ENCODE results near the gene BTRC.
"Not testable (repeated sequence)": the region's sequence is repeated elsewhere in the genome, so short reads cannot be mapped to it uniquely, and the experiment has no call there.

Gene BTRC

GRCh38 chr10:101587725-101588653, 234.0 kb downstream of the BTRC start, which contains the start of the genes DPCD and POLL:
Gene DPCD, plus strand, starts transcription at chr10:101588321. Its CDS starts 16 bp downstream, at chr10:101588337.
Gene POLL, minus strand, starts transcription at chr10:101588257. Its CDS starts 897 bp downstream, at chr10:101587360.
- peak; percentile 52 to 94 (median 87) for DNase-seq

GRCh38 chr10:101588879-101589278, 234.9 kb downstream of the BTRC start:
- DNase-seq = no peak

GRCh38 chr10:101593331-101593730, 239.4 kb downstream of the BTRC start:
- not testable (repeated sequence) for DNase-seq

- DNase-seq = no peak
Measured at GRCh38 chr10:101595591-101596433, 241.8 kb downstream of the BTRC start.

- no peak for DNase-seq
Measured at GRCh38 chr10:101597091-101597900, 243.3 kb downstream of the BTRC start.

GRCh38 chr10:101601541-101601940, 247.6 kb downstream of the BTRC start:
- no peak for DNase-seq

GRCh38 chr10:101602761-101603398, 248.9 kb downstream of the BTRC start:
- DNase-seq = peak in 13 of 14 donors; percentile 18 to 78 (median 54)
